HepG2 (cell line): Measurements from ENCODE around the gene BATF. TPM values are rescaled to one million over a fixed set of nuclear protein-coding genes. Genes with fewer than 3 reads are reported as not detected.
A peak's percentile ranks its signal among the peaks of the same experiment; 100 is the strongest.

Experiments used
- ATAC-seq: fragments of 200-7000 bp; cut with Tn5 transposase; 3 replicates; pipeline ENCODE4 v1.9.1; 2020; ENCODE audit warnings: mild to moderate bottlenecking, moderate library complexity
- BruUV-seq: library from RNA; stranded (reverse); fragments of 400-500 nt; replicated peaks from 2 replicates; lab custom pipeline; 2021; lab: Mats Ljungman, UMichigan
- CTCF ChIA-PET: fragments of 300-600 bp; formaldehyde crosslinking; extraction: SDS; loops from one replicate; lab custom pipeline; 2021; ENCODE audit warnings: low total read pairs, inconsistent platforms, low intra/inter-chr PET ratio; lab: Yijun Ruan, JAX
- POLR2A ChIA-PET: fragments of 350-600 bp; sonication (Branson Sonifier 250); formaldehyde crosslinking; loops from one replicate; lab custom pipeline; 2020; ENCODE audit warnings: antibody characterized with exemption, inconsistent platforms; lab: Yijun Ruan, JAX
- DNase-seq: peaks from one replicate; pipeline ENCODE4 v3.0.0-alpha.2; 2015; ENCODE audit warnings: low spot score
- FAIRE-seq: peaks from 3 replicates; lab custom pipeline; 2011; peaks lifted over from hg19 to GRCh38; lab: Jason Lieb, UNC
- H2AFZ ChIP-seq: one replicate; pipeline ENCODE4 v1.6.1; 2011; ENCODE audit warnings: low read length, inconsistent platforms
- H3K27ac ChIP-seq: fragments of 300-600 bp; 3 replicates; pipeline ENCODE4 v1.8.0; 2011; ENCODE audit warnings: mixed run types, mild to moderate bottlenecking, mixed read lengths, low read length, inconsistent platforms; ENCODE audit not compliant: insufficient read depth; ENCODE audit errors: extremely low read length
- H3K27me3 ChIP-seq, 2 experiments: fragments of 200-600 bp in 1 of 2; 2 replicates in 1 of 2; 3 replicates in 1 of 2; pipeline versions ENCODE4 v1.6.0 to v1.8.0; 2011; ENCODE audit warnings: low read length in 2 of 2, mild to moderate bottlenecking in 2 of 2, moderate library complexity in 2 of 2, inconsistent platforms in 1 of 2; ENCODE audit not compliant: insufficient read depth in 2 of 2, control insufficient read depth in 1 of 2
- H3K36me3 ChIP-seq, 2 experiments: fragments of 200-600 bp in 1 of 2; replicated peaks in 1 of 2; 2 replicates in 1 of 2; 3 replicates in 1 of 2; pipeline versions ENCODE4 v1.5.1 to v1.8.0; 2011; ENCODE audit warnings: low read length in 2 of 2, inconsistent platforms in 1 of 2; ENCODE audit not compliant: insufficient read depth in 2 of 2, control insufficient read depth in 1 of 2
- H3K4me1 ChIP-seq: 2 replicates; pipeline ENCODE4 v1.5.1; 2012; ENCODE audit warnings: low read length, inconsistent platforms; ENCODE audit not compliant: insufficient read depth
- H3K4me2 ChIP-seq: 2 replicates; pipeline ENCODE4 v1.6.0; 2011; ENCODE audit warnings: low read depth, low read length, inconsistent platforms
- H3K4me3 ChIP-seq, 3 experiments: fragments of 200-600 bp in 1 of 3; sonication (generic), shearing (Covaris generic) in 1 of 3; replicated peaks in 1 of 3; 2 replicates each; pipeline ENCODE4 v1.5.1; 2011 to 2016; ENCODE audit warnings: low read length in 3 of 3, inconsistent platforms in 2 of 3, low read depth in 2 of 3, mild to moderate bottlenecking in 2 of 3, control low read depth in 1 of 3, mixed read lengths in 1 of 3; ENCODE audit not compliant: insufficient read depth in 1 of 3
- H3K79me2 ChIP-seq: one replicate; pipeline ENCODE4 v1.6.1; 2011; ENCODE audit warnings: low read length, inconsistent platforms; ENCODE audit not compliant: insufficient read depth
- H3K9ac ChIP-seq: 2 replicates; pipeline ENCODE4 v1.6.0; 2011; ENCODE audit warnings: mild to moderate bottlenecking, low read depth, low read length, inconsistent platforms; ENCODE audit not compliant: insufficient read depth
- H3K9me3 ChIP-seq: 2 replicates; pipeline ENCODE4 v1.5.1; 2012; ENCODE audit warnings: mild to moderate bottlenecking, low read length
- H4K20me1 ChIP-seq: 2 replicates; pipeline ENCODE4 v1.6.0; 2011; ENCODE audit warnings: inconsistent platforms, mild to moderate bottlenecking, low read length, moderate library complexity; ENCODE audit not compliant: insufficient read depth
- HIC2 ChIP-seq: sonication (generic); formaldehyde crosslinking; IDR thresholded peaks from 2 replicates; pipeline ENCODE4 v1.9.0; 2022; ENCODE audit warnings: low read depth, missing genetic modification reagents
- HNRNPL ChIP-seq: fragments of 200-400 bp; formaldehyde crosslinking; IDR thresholded peaks from 2 replicates; pipeline ENCODE4 v1.6.1; 2017; ENCODE audit warnings: mild to moderate bottlenecking, low read depth, low read length
- KDM2A ChIP-seq: sonication (generic); formaldehyde crosslinking; IDR thresholded peaks from 2 replicates; pipeline ENCODE4 v1.4.0; 2020; ENCODE audit warnings: low read depth, missing genetic modification reagents, borderline replicate concordance
- RFXAP ChIP-seq: sonication (generic); formaldehyde crosslinking; IDR thresholded peaks from 2 replicates; pipeline ENCODE4 v1.4.0; 2020; ENCODE audit warnings: missing genetic modification reagents, borderline replicate concordance
- SP140L ChIP-seq: sonication (generic); formaldehyde crosslinking; IDR thresholded peaks from 2 replicates; pipeline ENCODE4 v1.4.0; 2020; ENCODE audit warnings: missing genetic modification reagents, borderline replicate concordance
- TFDP2 ChIP-seq: sonication (generic); formaldehyde crosslinking; IDR thresholded peaks from 2 replicates; pipeline ENCODE4 v1.4.0; 2020; ENCODE audit warnings: missing genetic modification reagents
- ZNF687 ChIP-seq: sonication (generic); formaldehyde crosslinking; IDR thresholded peaks from 2 replicates; pipeline ENCODE4 v1.5.1; 2020; ENCODE audit warnings: mild to moderate bottlenecking, missing genetic modification reagents, moderate library complexity
- WGBS: methylation state at CpG from one replicate; pipeline ENCODE4 v1.1.6; 2017; ENCODE audit warnings: low lambda C conversion rate; 5-methylcytosine and 5-hydroxymethylcytosine counted together
- in situ Hi-C: cut with HindIII; loops from 2 replicates; pipeline ENCODE4 v1.10.0; 2017; ENCODE audit warnings: low pct_unique_long_range_greater_than_20kb; ENCODE audit not compliant: extremely low pct_ligation_motif_present
- intact Hi-C: fragments of 100-400 bp; cut with micrococcal nuclease; formaldehyde crosslinking; loops from one replicate; pipeline ENCODE4 v1.10.0; 2022; ENCODE audit not compliant: unreplicated experiment
- polyA plus RNA-seq, 8 experiments: library from polyadenylated mRNA; depleted of rRNA in 3 of 8; stranded (reverse) in 7 of 8; unstranded in 1 of 8; fragments of >200 nt; fragmentation: Illumina TruSeq in 4 of 8; extraction: Trizol in 4 of 8; gene quantifications; 2 replicates each; pipeline versions ENCODE4 v1.2.1 to v1.2.3, GENCODE V29; 2011 to 2016; ENCODE audit warnings: low read depth in 4 of 8, missing spikeins in 1 of 8, mixed read lengths in 1 of 8; ENCODE audit not compliant: insufficient read depth in 1 of 8
- total RNA-seq, 5 experiments: library from RNA; depleted of rRNA; stranded (reverse); fragments of >200 nt; fragmentation: Illumina TruSeq; extraction: Trizol; gene quantifications; 2 replicates each; pipeline ENCODE4 v1.2.3, GENCODE V29; 2016; ENCODE audit warnings: low read depth in 1 of 5

Gene BATF
- total and polyA plus RNA-seq, 2 of the 13 experiments (the other 11 are each of a cell fraction or from before 2014, with no cell fraction given): 0.22 to 0.37 TPM

DNA sequence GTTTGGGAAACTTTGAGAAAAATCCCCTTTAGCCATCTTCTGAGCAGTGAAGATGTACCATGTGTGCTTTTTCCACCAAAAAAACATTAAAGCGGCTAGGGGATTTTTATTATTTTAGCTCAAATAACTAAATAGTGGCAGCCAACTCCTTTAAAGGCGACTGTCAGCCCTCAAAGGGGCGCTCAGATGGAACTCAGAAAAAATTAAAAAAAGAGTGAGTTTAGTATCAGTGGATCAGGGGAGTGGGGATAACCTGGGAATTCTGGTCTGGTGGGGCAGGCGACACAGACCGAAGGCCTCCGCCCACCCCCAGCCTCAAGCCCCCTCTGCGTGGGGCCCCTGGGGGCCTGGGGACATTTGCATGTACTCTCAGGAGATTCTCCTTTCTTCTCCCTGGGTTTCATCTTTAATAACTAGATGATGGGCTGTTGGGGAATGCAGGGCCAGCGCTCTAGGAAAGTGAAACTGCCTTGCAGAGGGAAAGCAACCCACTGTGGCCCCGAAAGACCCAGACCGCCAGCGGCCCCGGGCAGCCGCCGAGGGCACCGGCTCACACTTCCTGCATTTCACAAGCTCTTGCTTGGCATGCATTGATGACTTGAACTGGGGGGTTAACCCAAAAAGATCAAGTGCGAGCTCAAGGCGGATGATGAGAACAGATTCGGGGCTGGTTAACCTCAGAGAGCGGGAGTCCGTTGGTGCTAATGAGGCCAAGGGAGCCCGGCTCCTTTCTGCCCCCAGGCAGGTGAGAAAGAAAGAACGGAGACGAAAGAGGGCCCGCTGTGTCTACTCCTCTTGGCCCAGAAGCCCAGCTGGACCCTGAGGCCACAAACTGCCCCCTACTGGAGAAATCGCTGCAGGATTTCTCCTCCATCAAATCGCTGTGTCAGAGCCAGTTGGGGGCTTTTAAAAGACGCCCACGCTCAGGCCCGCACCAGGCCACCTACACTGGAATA lies 7.3 kb upstream of the BATF start:
- FAIRE-seq: no peak
- H4K20me1 ChIP-seq: no peaks in the 10 kb centered on the region
- TF ChIP-seq TFDP2 (no peak), HIC2 (CRISPR knock-in tag) (0 out of 2 replicates have a peak, but pooled peaks have one; percentile 43), HNRNPL (peak; percentile 65; the same call in 1 of the 2 replicates), RFXAP (CRISPR knock-in tag) (no peak), KDM2A (CRISPR knock-in tag) (0 out of 2 replicates have a peak, but pooled peaks have one; percentile 18), ZNF687 (CRISPR knock-in tag) (peak; percentile 43; the same call in 1 of the 2 replicates), SP140L (CRISPR knock-in tag) (no peak)
- TF ChIP-seq, all 625 proteins: peak for 4
- POLR2A ChIA-PET: no interaction called here
- BruUV-seq: no TSS peak
- Histone ChIP-seq H3K4me2 (peak overlapping the region; percentile 81), H3K36me3 (no peaks in the 10 kb centered on the region), H3K27me3 (peaks cover 0 to 24% of the 10 kb centered on the region in 2 experiments; a peak in 2 of 5 replicates), H3K9me3 (no peaks in the 10 kb centered on the region), H3K9ac (peak overlapping the region; percentile 30; the same call in 1 of the 2 replicates), H3K27ac (no peak overlapping the region), H2AFZ (peak overlapping the region; percentile 50), H3K79me2 (no peaks in the 10 kb centered on the region), H3K4me1 (peaks cover 27% of the 10 kb centered on the region), H3K4me3 (peak overlapping the region; percentile 43 to 73 (median 68))
- intact Hi-C loops (no loop called here), in situ Hi-C loops (no loop called here)
- peak; percentile 78 for ATAC-seq
- no peak for DNase-seq
- CTCF ChIA-PET: no interaction called here
- 39% methylated on average over 20 of the region's 29 CpGs for WGBS
